Naive thymus-derived CD4-positive, alpha-beta T cell (primary cell): Measurements from ENCODE around the gene SLC16A5. TPM values are rescaled to one million over a fixed set of nuclear protein-coding genes. Genes with fewer than 3 reads are reported as not detected.

ENCODE experiments used
- ATAC-seq: fragments of 150-1000 bp; cut with Tn5 transposase; 2 replicates; pipeline ENCODE4 v1.10.0; 2021; ENCODE audit warnings: mild to moderate bottlenecking, moderate library complexity
- CTCF ChIA-PET: fragments of 350-600 bp; sonication (Branson Sonifier 250); formaldehyde crosslinking; loops from one replicate; lab custom pipeline; 2021; ENCODE audit warnings: antibody characterized with exemption; lab: Charles Lee
- POLR2A ChIA-PET: fragments of 350-600 bp; sonication (Branson Sonifier 250); formaldehyde crosslinking; loops from one replicate; lab custom pipeline; 2021; ENCODE audit warnings: antibody characterized with exemption, inconsistent platforms; lab: Charles Lee
- DNase-seq, 9 donors: peaks; one replicate each; pipeline versions ENCODE4 v3.0.0 to v3.0.0-alpha.2; 2020 to 2022; ENCODE audit warnings: mixed read lengths in 1 of 9
- H3K27ac ChIP-seq: one replicate; pipeline ENCODE4 v1.7.0; 2013; ENCODE audit warnings: mild to moderate bottlenecking, low read depth, low read length, moderate library complexity
- H3K27me3 ChIP-seq, 2 donors: one replicate each; pipeline ENCODE4 v1.7.0; 2013; ENCODE audit warnings: low read length in 2 of 2, mild to moderate bottlenecking in 2 of 2, moderate library complexity in 2 of 2; ENCODE audit not compliant: control insufficient read depth in 2 of 2, insufficient read depth in 2 of 2
- H3K36me3 ChIP-seq, 3 experiments: 1 replicate in 2 of 3; 2 replicates in 1 of 3; pipeline ENCODE4 v1.7.0; 2013; ENCODE audit warnings: low read length in 3 of 3, mild to moderate bottlenecking in 3 of 3, moderate library complexity in 1 of 3; ENCODE audit not compliant: insufficient read depth in 3 of 3, control insufficient read depth in 2 of 3
- H3K4me1 ChIP-seq, 2 donors: one replicate each; pipeline ENCODE4 v1.7.0; 2013; ENCODE audit warnings: low read length in 2 of 2, mild to moderate bottlenecking in 2 of 2, moderate library complexity in 1 of 2; ENCODE audit not compliant: control insufficient read depth in 2 of 2, insufficient read depth in 2 of 2
- H3K4me3 ChIP-seq: 2 replicates; pipeline ENCODE4 v1.7.0; 2013; ENCODE audit warnings: mild to moderate bottlenecking, low read length
- H3K9me3 ChIP-seq, 3 experiments: 1 replicate in 2 of 3; 2 replicates in 1 of 3; pipeline ENCODE4 v1.7.0; 2013; ENCODE audit warnings: low read length in 3 of 3; ENCODE audit not compliant: control insufficient read depth in 2 of 3
- H3K27ac Mint-ChIP-seq, 9 donors: one replicate each; pipeline ENCODE4 v1.8.0; 2020 to 2022; ENCODE audit warnings: mixed read lengths in 9 of 9, mild to moderate bottlenecking in 8 of 9, moderate library complexity in 5 of 9, inconsistent platforms in 2 of 9
- H3K27me3 Mint-ChIP-seq, 5 donors: one replicate each; pipeline ENCODE4 v1.8.0; 2021 to 2022; ENCODE audit warnings: mixed read lengths in 5 of 5, mild to moderate bottlenecking in 1 of 5
- H3K36me3 Mint-ChIP-seq, 5 donors: one replicate each; pipeline ENCODE4 v1.8.0; 2020 to 2022; ENCODE audit warnings: mixed read lengths in 5 of 5, mild to moderate bottlenecking in 3 of 5, inconsistent platforms in 1 of 5
- H3K4me1 Mint-ChIP-seq, 7 donors: one replicate each; pipeline ENCODE4 v1.8.0; 2020 to 2022; ENCODE audit warnings: mixed read lengths in 7 of 7, mild to moderate bottlenecking in 3 of 7, inconsistent platforms in 1 of 7
- H3K4me3 Mint-ChIP-seq, 10 donors: one replicate each; pipeline ENCODE4 v1.8.0; 2020 to 2022; ENCODE audit warnings: mild to moderate bottlenecking in 10 of 10, mixed read lengths in 10 of 10, moderate library complexity in 6 of 10, inconsistent platforms in 2 of 10
- H3K9me3 Mint-ChIP-seq, 11 donors: one replicate each; pipeline ENCODE4 v1.8.0; 2020 to 2022; ENCODE audit warnings: mixed read lengths in 11 of 11, mild to moderate bottlenecking in 4 of 11, inconsistent platforms in 1 of 11, moderate library complexity in 1 of 11
- intact Hi-C, 2 donors: fragments of 100-400 bp; cut with micrococcal nuclease; formaldehyde crosslinking; loops; one replicate each; pipeline ENCODE4 v1.15.1; 2023
- polyA plus RNA-seq, 2 donors: library from polyadenylated mRNA; unstranded; fragments of 300-500 nt; fragmentation: Illumina TruSeq; gene quantifications; one replicate each; pipeline ENCODE4 v1.2.3, GENCODE V29; 2021
- total RNA-seq, 6 experiments: library from RNA in 5 of 6; stranded (reverse) in 5 of 6; gene quantifications; 1 replicate in 5 of 6; 2 replicates in 1 of 6; pipeline ENCODE4 v1.2.3 and lab custom pipeline; 2021 to 2026

SLC16A5 gene
- total and polyA plus RNA-seq, 7 experiments from 2014 or later: 5.9 to 26.3 (median 19.2) TPM

GRCh38 chr17:75109407-75110233 lies 21.9 kb downstream of the SLC16A5 start, which contains the start of gene ARMC7:
ARMC7 (plus strand) TSS chr17:75109969; CDS start chr17:75110289, 320 bp downstream.
- Histone ChIP-seq H3K4me1 (peaks cover 19 to 20% of the 10 kb centered on the region in 2 donors), H3K27me3 (no peaks in the 10 kb centered on the region), H3K4me3 (peak within 1 kb of the TSS; percentile 81), H3K9me3 (no peaks in the 10 kb centered on the region), H3K36me3 (no peaks in the 10 kb centered on the region), H3K27ac (peak within 1 kb of the TSS; percentile 75)
- intact Hi-C loops: loop anchor here (1.0 to 5.0 kb wide), 12 partner anchors 22 to 303 kb away; partner anchors contain the start of genes NT5C (in 2 of the 2), ATP5PD (in 1 of the 2), GRB2 (in 1 of the 2) and JPT1 (in 1 of the 2)
- H3K27me3 Mint-ChIP-seq: no peaks in the 10 kb centered on the region
- H3K4me1 Mint-ChIP-seq: peaks cover 21 to 41% (median 34%) of the 10 kb centered on the region in 7 donors
- no peaks in the 10 kb centered on the region for H3K9me3 Mint-ChIP-seq
- peak; percentile 90 for ATAC-seq
- ChIA-PET POLR2A (interaction anchor here (0.5 to 2.6 kb wide), 18 partner anchors 12 to 656 kb away, joined by 3 to 19 read pairs (median 4); partner anchors contain the start of genes MRPL58, NT5C, NUP85 and SLC16A5), CTCF (interaction anchor here (1.0 to 9.3 kb wide), 4 partner anchors 22 to 93 kb away, joined by 3 to 136 read pairs (median 4); partner anchors contain the start of genes NT5C and NUP85)
- peaks cover 5 to 17% (median 7%) of the 10 kb centered on the region in 5 donors for H3K36me3 Mint-ChIP-seq
- H3K27ac Mint-ChIP-seq: peak within 1 kb of the TSS; percentile 68 to 93 (median 85)
- peak within 1 kb of the TSS; percentile 72 to 94 (median 89) for H3K4me3 Mint-ChIP-seq
- peak; percentile 79 to 96 (median 86) for DNase-seq

GRCh38 chr17:75110234-75110937 lies 22.6 kb downstream of the SLC16A5 start:
- H3K4me3 Mint-ChIP-seq: peak overlapping the region; percentile 72 to 94 (median 89)
- H3K4me3 ChIP-seq: peak overlapping the region; percentile 81
- H3K9me3 Mint-ChIP-seq: no peaks in the 10 kb centered on the region
- no peaks in the 10 kb centered on the region for H3K9me3 ChIP-seq
- peaks cover 27 to 46% (median 39%) of the 10 kb centered on the region in 7 donors for H3K4me1 Mint-ChIP-seq
- no peaks in the 10 kb centered on the region for H3K27me3 ChIP-seq
- H3K36me3 Mint-ChIP-seq: peaks cover 5 to 21% (median 7%) of the 10 kb centered on the region in 5 donors
- intact Hi-C loops: loop anchor here in 1 of 2 donors (1.0 to 5.0 kb wide), 4 partner anchors 21 to 302 kb away; partner anchors contain the start of gene NT5C
- H3K27ac ChIP-seq: peak overlapping the region; percentile 75
- ATAC-seq: no peak
- H3K27me3 Mint-ChIP-seq: no peaks in the 10 kb centered on the region
- H3K27ac Mint-ChIP-seq: peak overlapping the region; percentile 68 to 93 (median 81)
- ChIA-PET CTCF (interaction anchor here (0.6 to 9.3 kb wide), 11 partner anchors 9 to 99 kb away, joined by 3 to 136 read pairs (median 3); partner anchors contain the start of genes NT5C and NUP85), POLR2A (interaction anchor here (0.5 to 2.6 kb wide), 18 partner anchors 11 to 656 kb away, joined by 3 to 19 read pairs (median 4); partner anchors contain the start of genes MRPL58, NT5C, NUP85 and SLC16A5)
- DNase-seq: no peak
- H3K4me1 ChIP-seq: peaks cover 23 to 25% of the 10 kb centered on the region in 2 donors
- no peaks in the 10 kb centered on the region for H3K36me3 ChIP-seq

GRCh38 chr17:75111777-75112335 lies 24.1 kb downstream of the SLC16A5 start:
- DNase-seq: no peak
- H3K27me3 ChIP-seq: no peaks in the 10 kb centered on the region
- no peak for ATAC-seq
- CTCF ChIA-PET: interaction anchor here (0.6 to 9.3 kb wide), 12 partner anchors 14 to 441 kb away, joined by 3 to 136 read pairs (median 5); partner anchors contain the start of gene NUP85
- no peak overlapping the region for H3K27ac ChIP-seq
- H3K4me1 ChIP-seq: peaks cover 23 to 25% of the 10 kb centered on the region in 2 donors
- peaks cover 27 to 49% (median 38%) of the 10 kb centered on the region in 7 donors for H3K4me1 Mint-ChIP-seq
- no peaks in the 10 kb centered on the region for H3K9me3 ChIP-seq
- intact Hi-C loops: loop anchor here in 1 of 2 donors (5.0 kb wide), 2 partner anchors 150 to 300 kb away; no protein-coding TSS in a partner anchor
- peaks cover 0 to 4% (median 0%) of the 10 kb centered on the region in 3 experiments for H3K36me3 ChIP-seq
- no peaks in the 10 kb centered on the region for H3K27me3 Mint-ChIP-seq
- peak overlapping the region in 9 of 10 donors; percentile 61 to 89 (median 75) for H3K4me3 Mint-ChIP-seq
- peak overlapping the region; percentile 4 to 91 (median 66) for H3K27ac Mint-ChIP-seq
- POLR2A ChIA-PET: interaction anchor here (0.6 to 3.0 kb wide), 10 partner anchors 19 to 139 kb away, joined by 3 to 17 read pairs (median 3); no protein-coding TSS in a partner anchor
- H3K4me3 ChIP-seq: no peak overlapping the region
- peaks cover 5 to 21% (median 7%) of the 10 kb centered on the region in 5 donors for H3K36me3 Mint-ChIP-seq
- no peaks in the 10 kb centered on the region for H3K9me3 Mint-ChIP-seq

GRCh38 chr17:75113798-75114551 lies 26.2 kb downstream of the SLC16A5 start:
- no peaks in the 10 kb centered on the region for H3K9me3 Mint-ChIP-seq
- H3K36me3 Mint-ChIP-seq: peaks cover 5 to 22% (median 12%) of the 10 kb centered on the region in 5 donors
- Histone ChIP-seq H3K36me3 (peaks cover 0 to 13% (median 0%) of the 10 kb centered on the region in 3 experiments), H3K9me3 (no peaks in the 10 kb centered on the region), H3K4me1 (peaks cover 19 to 20% of the 10 kb centered on the region in 2 donors), H3K27ac (peak overlapping the region; percentile 71), H3K4me3 (peak overlapping the region; percentile 75), H3K27me3 (no peaks in the 10 kb centered on the region)
- H3K27me3 Mint-ChIP-seq: no peaks in the 10 kb centered on the region
- intact Hi-C loops: loop anchor here (1.0 to 5.0 kb wide), 13 partner anchors 10 to 298 kb away; partner anchors contain the start of genes JPT1 (in 2 of the 2), NT5C (in 2 of the 2) and MIF4GD (in 1 of the 2)
- DNase-seq: peak; percentile 69 to 94 (median 87)
- ATAC-seq: peak; percentile 85
- peak overlapping the region; percentile 82 to 96 (median 89) for H3K4me3 Mint-ChIP-seq
- ChIA-PET CTCF (interaction anchor here (0.7 to 9.3 kb wide), 42 partner anchors 8 to 424 kb away, joined by 3 to 136 read pairs (median 4); partner anchors contain the start of genes CDR2L, MIF4GD, MRPL58 and NT5C), POLR2A (interaction anchor here (0.6 to 3.0 kb wide), 32 partner anchors 10 to 157 kb away, joined by 3 to 16 read pairs (median 5); partner anchors contain the start of genes GGA3, JPT1, MIF4GD and MRPL58)
- peaks cover 27 to 46% (median 37%) of the 10 kb centered on the region in 7 donors for H3K4me1 Mint-ChIP-seq
- H3K27ac Mint-ChIP-seq: peak overlapping the region; percentile 81 to 96 (median 91)
